LNCaP clone FGC (cell line): ENCODE data around the gene PIGT.

ENCODE experiments used
- DNase-seq: peaks from one replicate; pipeline ENCODE4 v3.0.0-alpha.2; 2011; ENCODE audit warnings: low read depth
- H3K4me3 ChIP-seq: 2 replicates; pipeline ENCODE4 v1.5.1; 2011; ENCODE audit warnings: mild to moderate bottlenecking, low read depth, low read length, control low read depth
- TF ChIP-seq, protein P1 (sequence below): IDR thresholded peaks from 2 replicates; pipeline ENCODE4 v1.5.1; 2012; ENCODE audit warnings: mild to moderate bottlenecking; ENCODE audit not compliant: control insufficient read depth, insufficient read depth; ENCODE audit errors: extremely low read depth

The PIGT gene

GRCh38 chr20:45372241-45372640 lies 43.7 kb upstream of the PIGT start:
- TF ChIP-seq, protein P1, sequence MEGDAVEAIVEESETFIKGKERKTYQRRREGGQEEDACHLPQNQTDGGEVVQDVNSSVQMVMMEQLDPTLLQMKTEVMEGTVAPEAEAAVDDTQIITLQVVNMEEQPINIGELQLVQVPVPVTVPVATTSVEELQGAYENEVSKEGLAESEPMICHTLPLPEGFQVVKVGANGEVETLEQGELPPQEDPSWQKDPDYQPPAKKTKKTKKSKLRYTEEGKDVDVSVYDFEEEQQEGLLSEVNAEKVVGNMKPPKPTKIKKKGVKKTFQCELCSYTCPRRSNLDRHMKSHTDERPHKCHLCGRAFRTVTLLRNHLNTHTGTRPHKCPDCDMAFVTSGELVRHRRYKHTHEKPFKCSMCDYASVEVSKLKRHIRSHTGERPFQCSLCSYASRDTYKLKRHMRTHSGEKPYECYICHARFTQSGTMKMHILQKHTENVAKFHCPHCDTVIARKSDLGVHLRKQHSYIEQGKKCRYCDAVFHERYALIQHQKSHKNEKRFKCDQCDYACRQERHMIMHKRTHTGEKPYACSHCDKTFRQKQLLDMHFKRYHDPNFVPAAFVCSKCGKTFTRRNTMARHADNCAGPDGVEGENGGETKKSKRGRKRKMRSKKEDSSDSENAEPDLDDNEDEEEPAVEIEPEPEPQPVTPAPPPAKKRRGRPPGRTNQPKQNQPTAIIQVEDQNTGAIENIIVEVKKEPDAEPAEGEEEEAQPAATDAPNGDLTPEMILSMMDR: no peak
- no peak overlapping the region for H3K4me3 ChIP-seq
- DNase-seq: no peak

DNA sequence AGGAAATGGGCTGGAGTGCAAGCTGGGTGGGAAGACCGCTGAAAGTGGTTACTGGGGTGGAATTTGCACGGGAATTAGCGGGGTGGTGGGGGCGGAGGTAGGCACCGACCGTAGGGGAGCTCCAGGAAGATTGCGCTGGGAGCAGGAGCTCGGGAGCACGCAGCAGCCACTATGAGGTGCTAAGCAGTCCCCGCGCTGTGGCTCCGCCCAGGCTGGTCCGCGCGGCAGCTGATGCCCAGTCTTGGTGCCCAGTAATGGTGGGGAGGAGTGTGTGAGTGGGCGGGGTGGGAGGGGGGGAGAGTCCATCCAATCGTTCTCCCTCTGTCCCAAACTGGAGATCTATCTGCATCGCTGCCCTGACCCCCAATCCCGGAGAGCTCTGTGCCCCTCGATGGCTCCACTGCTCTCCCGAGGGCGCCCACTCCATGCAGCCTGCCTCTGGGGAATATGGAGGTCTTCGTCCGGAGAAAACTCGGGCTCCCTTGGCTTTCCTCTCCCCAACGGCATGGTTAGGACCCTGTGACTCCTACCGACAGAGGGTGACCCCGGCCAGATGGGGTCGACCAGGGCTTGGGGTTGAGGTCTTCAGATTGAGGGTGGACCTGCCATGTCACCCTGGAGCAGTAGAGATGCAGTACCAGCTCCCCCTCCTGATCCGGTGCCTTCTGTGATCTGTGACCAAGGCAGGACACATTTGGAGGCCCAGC lies 43.1 kb upstream of the PIGT start:
- DNase-seq: no peak
- TF ChIP-seq, protein P1: no peak
- H3K4me3 ChIP-seq: no peak overlapping the region

- DNase-seq: peak; percentile 38
- TF ChIP-seq, protein P1: peak; percentile 87
- H3K4me3 ChIP-seq: no peak overlapping the region
These were observed 42.4 kb upstream of the PIGT start for GRCh38 chr20:45373353-45374100.

DNA sequence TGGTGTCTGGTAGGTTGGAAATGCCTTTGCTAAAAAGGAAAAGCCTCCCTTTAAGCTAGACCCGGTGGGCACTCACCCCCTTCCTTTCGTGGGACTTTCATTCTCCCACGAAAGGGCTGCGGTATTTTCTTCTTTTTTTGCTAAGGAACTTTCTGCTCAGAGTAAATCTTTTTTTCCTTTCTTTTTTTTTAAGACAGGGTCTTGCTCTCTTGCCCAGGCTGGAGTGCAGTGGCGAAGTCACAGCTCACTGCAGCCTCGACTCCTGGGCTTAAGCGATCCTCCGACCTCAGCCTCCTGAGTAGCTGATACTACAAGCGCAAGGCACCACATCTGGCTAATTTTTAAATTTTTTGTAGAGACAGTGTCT lies 41.9 kb upstream of the PIGT start:
- TF ChIP-seq, protein P1: no peak
- no peak for DNase-seq
- no peak overlapping the region for H3K4me3 ChIP-seq

DNA sequence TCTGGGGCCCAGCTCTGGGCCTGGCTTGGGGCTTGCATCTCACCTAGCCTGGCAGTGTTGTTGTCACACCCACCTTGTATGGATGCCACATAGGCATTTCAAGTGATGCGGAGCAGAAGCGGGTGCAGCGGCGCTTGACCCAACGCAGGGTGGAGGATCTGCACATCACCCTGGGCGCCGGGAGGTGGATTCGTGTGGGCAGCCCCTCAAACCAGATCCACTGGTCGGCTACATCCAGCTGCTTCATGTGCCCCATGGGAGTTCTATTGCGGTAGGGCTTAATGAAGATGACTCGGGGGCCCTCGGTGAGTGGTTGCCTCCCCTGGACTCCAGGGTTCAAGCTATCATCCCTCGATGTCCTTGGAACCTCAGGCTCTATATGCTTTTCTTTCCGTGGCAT lies 41.0 kb upstream of the PIGT start:
- no peak for DNase-seq
- TF ChIP-seq, protein P1: no peak
- no peak overlapping the region for H3K4me3 ChIP-seq

DNA sequence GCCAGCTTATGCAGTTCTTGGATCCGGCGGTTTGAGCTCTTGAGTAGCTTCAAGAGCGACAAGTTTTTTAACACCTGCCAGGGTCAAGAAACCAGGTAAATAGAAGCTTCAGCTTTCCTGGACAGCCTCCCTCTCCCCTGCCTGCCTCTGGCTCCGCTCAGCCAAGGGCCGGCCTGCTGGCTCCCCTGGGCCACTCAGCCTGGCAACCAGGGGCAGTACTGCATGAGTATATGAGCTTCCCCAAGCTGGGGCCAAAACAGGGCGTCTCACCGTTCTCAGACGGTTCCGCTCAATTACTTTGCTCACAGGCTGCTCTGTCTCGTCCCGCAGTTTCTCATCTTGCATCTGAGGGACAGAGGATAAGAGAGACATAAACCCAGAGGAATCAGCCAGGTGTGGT lies 38.7 kb upstream of the PIGT start:
- no peak overlapping the region for H3K4me3 ChIP-seq
- TF ChIP-seq, protein P1: no peak
- no peak for DNase-seq
